Left colon (tissue), 2 donors: Measurements from ENCODE around the gene UBE3B. TPM values are rescaled to one million over a fixed set of nuclear protein-coding genes. Genes with fewer than 3 reads are reported as not detected.

Experiments used
- ATAC-seq: fragments of 200-7000 bp; cut with Tn5 transposase; one replicate; pipeline ENCODE4 v1.9.1; 2020; ENCODE audit warnings: mild to moderate bottlenecking, moderate library complexity
- DNase-seq, 2 donors: peaks; one replicate each; pipeline ENCODE4 v3.0.0-alpha.2; 2020
- intact Hi-C, 2 donors: fragments of 100-400 bp; cut with DNase I in 1 of 2; cut with micrococcal nuclease in 1 of 2; formaldehyde crosslinking; loops; one replicate each; pipeline versions ENCODE4 v1.11.2 to v1.14.0; 2022; cut with DNase I, micrococcal nuclease
- total RNA-seq, 2 donors: library from RNA; stranded (reverse); fragmentation: NEBNext Ultra II Directional; extraction: Animal tissue kit (Norgen Biotek cat#: 25700); gene quantifications; one replicate each; pipeline ENCODE4 v1.2.1, GENCODE V29; 2021
- donor health status: DM: no; HTN: no; CAD: no.
- donor health status: DM: yes; HTN: yes; CAD: no.

UBE3B gene
- total RNA-seq, 2 donors from 2014 or later, result 47.7 to 50.7 TPM

- intact Hi-C loops, result no loop called here
- peak; percentile 51 for ATAC-seq
- no peak for DNase-seq
These were observed 28.6 kb upstream of the UBE3B start for GRCh38 chr12:109448707-109449390.

GRCh38 chr12:109449845-109450532, 27.4 kb upstream of the UBE3B start:
- intact Hi-C loops, result no loop called here
- ATAC-seq, result peak; percentile 67

GRCh38 chr12:109450980-109451379, 26.5 kb upstream of the UBE3B start:
- DNase-seq (no peak), ATAC-seq (no peak)
- intact Hi-C loops, result no loop called here

More at GRCh38 chr12:109449845-109450532, 27.4 kb upstream of the UBE3B start:
- peak; percentile 60 to 65 for DNase-seq

- DNase-seq, result no peak
These were observed 26.0 kb upstream of the UBE3B start for GRCh38 chr12:109451400-109451799.

GRCh38 chr12:109452489-109452888, 24.9 kb upstream of the UBE3B start:
- DNase-seq, result no peak
- no peak for ATAC-seq
- intact Hi-C loops, result no loop called here

More at GRCh38 chr12:109451400-109451799, 26.0 kb upstream of the UBE3B start:
- intact Hi-C loops, result no loop called here
- no peak for ATAC-seq

- intact Hi-C loops, result no loop called here
- no peak for DNase-seq
- no peak for ATAC-seq
These were observed 21.7 kb upstream of the UBE3B start for GRCh38 chr12:109455706-109456105.

- DNase-seq, result peak in 1 of 2 donors; percentile 13
- no peak for ATAC-seq
- intact Hi-C loops, result no loop called here
These were observed 19.3 kb upstream of the UBE3B start for GRCh38 chr12:109458086-109458485.

- intact Hi-C loops, result no loop called here
- DNase-seq (peak in 1 of 2 donors; percentile 2), ATAC-seq (no peak)
These were observed 18.6 kb upstream of the UBE3B start for GRCh38 chr12:109458771-109459208.

- ATAC-seq, result no peak
- peak in 1 of 2 donors; percentile 4 for DNase-seq
- intact Hi-C loops, result no loop called here
These were observed 18.2 kb upstream of the UBE3B start for GRCh38 chr12:109459247-109459646.

- DNase-seq, result peak in 1 of 2 donors; percentile 25
- intact Hi-C loops, result no loop called here
- no peak for ATAC-seq
These were observed 16.9 kb upstream of the UBE3B start for GRCh38 chr12:109460538-109460937.

GRCh38 chr12:109461049-109461845, 16.2 kb upstream of the UBE3B start:
- DNase-seq, result peak; percentile 45 to 67
- ATAC-seq, result peak; percentile 80
- intact Hi-C loops, result no loop called here

- intact Hi-C loops, result no loop called here
- ATAC-seq (peak; percentile 76), DNase-seq (peak; percentile 84 to 91)
These were observed 15.3 kb upstream of the UBE3B start for GRCh38 chr12:109461846-109462756.

- DNase-seq, result peak; percentile 55 to 75
- intact Hi-C loops, result no loop called here
- ATAC-seq, result no peak
These were observed 14.4 kb upstream of the UBE3B start for GRCh38 chr12:109462868-109463692.

- intact Hi-C loops, result no loop called here
- ATAC-seq, result no peak
- no peak for DNase-seq
These were observed 13.7 kb upstream of the UBE3B start for GRCh38 chr12:109463756-109464155.

GRCh38 chr12:109464642-109465351, 12.6 kb upstream of the UBE3B start:
- DNase-seq (no peak), ATAC-seq (no peak)
- intact Hi-C loops, result no loop called here

- DNase-seq (no peak), ATAC-seq (no peak)
- intact Hi-C loops, result no loop called here
These were observed 11.1 kb upstream of the UBE3B start for GRCh38 chr12:109466305-109466704.

- no peak for DNase-seq
- no peak for ATAC-seq
- intact Hi-C loops, result no loop called here
These were observed 10.6 kb upstream of the UBE3B start for GRCh38 chr12:109466821-109467220.
